Mesothelial cell of epicardium (in vitro differentiated cells): ENCODE results near the gene PRKG1. TPM values are rescaled to one million over a fixed set of nuclear protein-coding genes. Genes with fewer than 3 reads are reported as not detected.
A peak's percentile ranks its signal among the peaks of the same experiment; 100 is the strongest.

Experiments used
- DNase-seq, 2 experiments: peaks; one replicate each; pipeline ENCODE4 v3.0.0; 2021; ENCODE audit warnings: low spot score in 2 of 2; ENCODE audit not compliant: unreplicated experiment in 2 of 2
- H3K27ac Mint-ChIP-seq: 2 replicates; pipeline ENCODE4 v1.8.0; 2021; ENCODE audit warnings: mixed read lengths
- H3K27me3 Mint-ChIP-seq: 2 replicates; pipeline ENCODE4 v1.8.0; 2021; ENCODE audit warnings: low read depth, mixed read lengths
- H3K36me3 Mint-ChIP-seq: 2 replicates; pipeline ENCODE4 v1.8.0; 2021; ENCODE audit warnings: mixed read lengths
- H3K4me1 Mint-ChIP-seq: 2 replicates; pipeline ENCODE4 v1.8.0; 2021; ENCODE audit warnings: mixed read lengths
- H3K4me3 Mint-ChIP-seq: 2 replicates; pipeline ENCODE4 v1.8.0; 2021; ENCODE audit warnings: mild to moderate bottlenecking, moderate library complexity, mixed read lengths
- H3K9me3 Mint-ChIP-seq: 2 replicates; pipeline ENCODE4 v1.8.0; 2021; ENCODE audit warnings: mixed read lengths
- CTCF ChIP-seq: fragments of 200-600 bp; sonication (generic); IDR thresholded peaks from one replicate; pipeline ENCODE4 v1.5.0; 2021; ENCODE audit warnings: antibody characterized with exemption; ENCODE audit not compliant: unreplicated experiment
- total RNA-seq: library from RNA; stranded (reverse); gene quantifications from 3 replicates; pipeline ENCODE4 v1.2.1, GENCODE V29; 2021

Gene PRKG1
- total RNA-seq, 1 donor from 2014 or later, result 37.0 TPM

- no peaks in the 10 kb centered on the region for H3K36me3 Mint-ChIP-seq
These were observed 583.7 kb downstream of the PRKG1 start for GRCh38 chr10:51658000-51658399.

GRCh38 chr10:51659344-51659743 is 585.1 kb downstream of the PRKG1 start:
- no peak for DNase-seq
- TF ChIP-seq CTCF, result no peak
- H3K4me1 Mint-ChIP-seq, result peaks cover 48% of the 10 kb centered on the region
- no peaks in the 10 kb centered on the region for H3K36me3 Mint-ChIP-seq
- H3K9me3 Mint-ChIP-seq, result peaks cover 6% of the 10 kb centered on the region
- H3K27me3 Mint-ChIP-seq, result no peaks in the 10 kb centered on the region
- H3K27ac Mint-ChIP-seq, result no peak overlapping the region
- no peak overlapping the region for H3K4me3 Mint-ChIP-seq

More at GRCh38 chr10:51658000-51658399, 583.7 kb downstream of the PRKG1 start:
- Mint-ChIP-seq H3K4me3 (no peak overlapping the region), H3K27me3 (no peaks in the 10 kb centered on the region), H3K9me3 (peaks cover 6% of the 10 kb centered on the region), H3K4me1 (peaks cover 56% of the 10 kb centered on the region), H3K27ac (peak overlapping the region; percentile 79)
- DNase-seq, result no peak
- TF ChIP-seq CTCF, result no peak

- H3K4me1 Mint-ChIP-seq, result peaks cover 28% of the 10 kb centered on the region
- H3K27ac Mint-ChIP-seq, result no peak overlapping the region
- H3K27me3 Mint-ChIP-seq, result no peaks in the 10 kb centered on the region
- no peak for DNase-seq
- H3K9me3 Mint-ChIP-seq, result peaks cover 6% of the 10 kb centered on the region
- no peak for TF ChIP-seq CTCF
- no peak overlapping the region for H3K4me3 Mint-ChIP-seq
- H3K36me3 Mint-ChIP-seq, result no peaks in the 10 kb centered on the region
These were observed 588.8 kb downstream of the PRKG1 start for GRCh38 chr10:51663086-51663485.

GRCh38 chr10:51666456-51666855 is 592.2 kb downstream of the PRKG1 start:
- peaks cover 14% of the 10 kb centered on the region for H3K9me3 Mint-ChIP-seq
- H3K4me3 Mint-ChIP-seq, result no peak overlapping the region
- no peak overlapping the region for H3K27ac Mint-ChIP-seq
- H3K36me3 Mint-ChIP-seq, result peaks cover 4% of the 10 kb centered on the region
- TF ChIP-seq CTCF, result no peak
- DNase-seq, result no peak
- peaks cover 21% of the 10 kb centered on the region for H3K4me1 Mint-ChIP-seq
- H3K27me3 Mint-ChIP-seq, result no peaks in the 10 kb centered on the region

GRCh38 chr10:51667678-51668335 is 593.5 kb downstream of the PRKG1 start:
- no peaks in the 10 kb centered on the region for H3K27me3 Mint-ChIP-seq
- peaks cover 21% of the 10 kb centered on the region for H3K4me1 Mint-ChIP-seq
- H3K27ac Mint-ChIP-seq, result peak overlapping the region; percentile 28
- H3K9me3 Mint-ChIP-seq, result peaks cover 21% of the 10 kb centered on the region
- H3K36me3 Mint-ChIP-seq, result peaks cover 13% of the 10 kb centered on the region
- no peak overlapping the region for H3K4me3 Mint-ChIP-seq
- no peak for DNase-seq
- TF ChIP-seq CTCF, result no peak
